ENCODE results near the gene HIF1A.

GRCh38 chr14:61719344-61720293 is 24.3 kb downstream of the HIF1A start:
- TF ChIP-seq CTCF (IDR thresholded peaks at IDR 0.05; ENCODE audit: low read depth, low read length, poor library complexity, severe bottlenecking) (no peak), EZH2phosphoT487 (IDR thresholded peaks at IDR 0.05; ENCODE audit: borderline replicate concordance, low read length) (no peak)
